Measurements from ENCODE around the gene ADAM12.

GRCh38 chr10:126393076-126393475 is 4.8 kb upstream of the ADAM12 start:
- TF ChIP-seq CTCF (IDR thresholded peaks at IDR 0.05) (no peak), POLR2A (IDR thresholded peaks at IDR 0.05; ENCODE audit: low read depth) (no peak), POLR2AphosphoS5 (IDR thresholded peaks at IDR 0.05) (no peak), EP300 (IDR thresholded peaks at IDR 0.05) (no peak)
